Stimulated activated CD4-positive, alpha-beta T cell treated with anti-CD3 and anti-CD28 coated beads, Interleukin-12 subunit alpha, Interleukin-12 subunit beta, amount 100 ng/mL, for 48 hours (primary cell): ENCODE results near the gene HNRNPLL.

Experiments
- DNase-seq, 3 donors: peaks; one replicate each; pipeline ENCODE4 v3.0.0-alpha.2; 2020; ENCODE audit warnings: low read depth in 2 of 3, low spot score in 1 of 3

HNRNPLL gene

DNA sequence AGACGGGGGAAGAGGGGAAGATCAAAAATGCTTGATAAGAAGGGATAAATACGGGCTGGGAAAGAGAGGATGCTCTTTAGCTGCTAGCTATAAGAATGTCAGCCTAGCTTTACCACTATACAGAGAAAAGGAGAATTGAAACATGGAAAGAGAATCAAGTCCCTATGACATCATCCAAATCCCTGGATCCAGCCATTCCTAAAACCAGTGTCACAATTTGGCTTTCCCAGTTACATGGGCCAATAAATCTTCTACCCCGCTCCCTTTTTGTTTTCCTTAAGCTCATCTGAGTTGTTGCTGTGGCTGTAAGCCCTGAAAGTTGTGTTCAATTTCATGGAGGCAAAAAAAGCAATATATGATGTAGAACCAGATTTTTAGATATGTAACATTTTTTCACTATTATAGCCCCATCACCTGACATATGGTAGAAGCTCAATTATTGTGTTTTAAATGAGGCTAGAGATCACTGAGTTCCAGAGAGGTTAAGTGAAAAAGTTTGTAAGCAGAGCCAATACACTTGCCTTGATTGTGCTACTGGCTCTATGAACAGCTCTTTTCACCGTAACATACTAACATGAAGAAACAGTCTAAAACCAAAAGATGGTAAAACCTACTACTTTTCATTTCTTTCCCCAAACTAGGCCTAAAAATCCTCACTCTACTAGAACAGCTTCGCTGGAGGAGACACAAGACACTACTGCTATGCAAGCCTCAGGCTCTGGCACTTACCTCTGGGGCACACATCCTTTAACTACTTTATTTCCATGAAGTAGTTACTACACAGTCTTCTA, 4.3 kb downstream of the HNRNPLL start:
- no peak for DNase-seq

DNA sequence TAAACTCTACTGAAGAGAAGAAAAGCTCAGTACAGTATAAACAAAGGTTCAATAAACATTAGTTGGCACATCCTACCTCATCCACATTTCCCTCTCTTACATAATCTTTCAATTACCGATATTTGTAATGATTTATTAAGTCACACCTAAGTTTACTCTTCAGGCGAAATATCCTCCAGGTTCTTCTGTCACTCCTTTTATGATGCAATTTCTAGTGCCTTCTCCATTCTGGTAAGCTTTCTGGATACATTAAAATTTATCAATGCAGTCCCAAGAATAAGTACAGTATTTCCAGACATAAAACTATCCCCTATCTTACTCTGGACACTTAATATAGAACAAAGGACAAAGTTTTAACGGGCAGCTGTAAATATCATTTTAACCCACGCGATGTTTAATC, 5.6 kb downstream of the HNRNPLL start:
- DNase-seq: no peak

DNA sequence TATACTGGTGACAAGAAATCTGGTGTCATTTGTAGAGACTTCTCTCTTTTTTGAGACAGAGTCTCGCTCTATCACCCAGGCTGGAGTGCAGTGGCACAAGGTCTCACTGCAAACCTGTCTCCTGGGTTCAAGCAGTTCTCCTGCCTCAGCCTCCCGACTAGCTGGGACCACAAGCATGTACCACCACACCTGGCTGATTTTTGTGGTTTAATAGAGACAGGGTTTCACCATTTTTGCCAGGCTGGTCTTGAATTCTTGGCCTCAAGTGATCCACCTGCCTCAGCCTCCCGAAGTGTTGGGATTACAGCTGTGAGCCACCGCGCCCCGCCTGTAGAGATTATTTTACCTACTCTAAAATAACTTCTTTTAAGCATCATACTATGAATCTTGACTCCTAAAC, 6.5 kb downstream of the HNRNPLL start:
- no peak for DNase-seq

DNA sequence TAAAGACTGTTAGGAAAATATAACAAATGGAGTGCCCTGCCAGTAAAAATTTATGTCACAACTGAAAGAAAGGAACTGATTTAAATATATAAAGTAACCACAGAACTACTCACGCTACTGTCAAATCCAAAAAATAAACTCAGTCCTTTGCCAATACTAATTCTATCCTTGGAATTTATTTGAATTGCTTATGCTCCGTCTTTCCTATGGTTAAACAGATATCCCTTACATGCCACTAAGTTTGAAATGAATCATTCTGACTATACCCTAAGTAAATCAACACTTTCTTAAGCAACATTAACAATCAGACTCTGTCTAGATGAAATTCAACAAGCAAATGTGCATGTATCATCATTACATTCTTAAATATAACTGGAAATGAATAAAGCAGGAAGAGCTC, 9.8 kb downstream of the HNRNPLL start:
- DNase-seq: no peak

DNA sequence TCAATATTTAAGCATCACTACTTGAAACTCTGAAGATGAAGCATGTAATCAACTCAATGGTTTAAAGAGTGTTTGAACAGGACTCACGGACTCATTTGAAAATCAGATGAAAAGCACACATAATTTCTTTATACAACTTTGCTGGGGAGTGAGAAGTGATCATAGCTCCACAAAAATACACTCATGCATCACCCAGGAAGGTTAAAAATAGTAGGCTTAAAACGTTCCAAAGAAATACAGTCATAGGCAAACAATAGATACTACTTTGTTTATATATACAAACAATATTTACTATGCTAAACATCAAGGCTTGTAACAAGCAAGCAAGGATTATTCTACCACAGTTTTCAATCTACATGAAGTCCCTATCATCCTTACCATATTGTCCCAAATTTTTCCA, 11.6 kb downstream of the HNRNPLL start:
- no peak for DNase-seq

DNA sequence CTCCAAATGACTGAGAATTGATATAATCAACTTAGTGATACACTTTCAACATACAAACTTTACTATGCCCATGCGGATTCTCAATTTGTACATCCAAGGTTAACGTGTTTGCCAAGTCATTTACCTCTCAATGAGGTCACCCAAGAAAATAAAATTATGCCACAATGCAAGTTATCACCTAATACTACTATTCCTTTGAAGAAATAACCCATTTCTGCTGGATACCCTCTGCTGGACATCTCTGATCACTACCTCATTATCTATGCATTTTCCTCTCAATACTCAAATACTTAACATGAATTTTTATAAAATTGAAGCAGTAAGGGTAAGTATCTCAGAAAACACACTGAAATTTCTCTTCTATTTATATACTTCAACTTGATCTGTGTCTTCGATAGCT, 12.7 kb downstream of the HNRNPLL start:
- no peak for DNase-seq

DNA sequence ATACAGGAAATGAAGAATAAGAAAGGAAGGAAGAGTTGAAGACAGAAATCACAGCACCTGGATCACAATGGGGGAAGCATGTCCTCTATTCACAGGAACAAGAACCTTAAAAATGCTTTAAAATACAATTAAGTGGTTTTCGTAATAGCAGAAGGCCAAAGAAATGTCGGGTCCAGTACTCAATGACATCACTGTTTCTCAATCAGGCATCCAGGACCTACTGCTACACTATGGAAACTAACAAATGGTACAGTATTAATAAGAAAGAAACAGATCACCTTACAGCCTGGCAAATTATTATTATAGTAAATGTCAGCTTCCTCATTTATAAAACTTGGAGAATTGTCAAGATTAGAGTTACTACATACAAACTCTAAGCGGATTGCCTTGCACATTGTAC, 15.8 kb downstream of the HNRNPLL start:
- DNase-seq: no peak

DNA sequence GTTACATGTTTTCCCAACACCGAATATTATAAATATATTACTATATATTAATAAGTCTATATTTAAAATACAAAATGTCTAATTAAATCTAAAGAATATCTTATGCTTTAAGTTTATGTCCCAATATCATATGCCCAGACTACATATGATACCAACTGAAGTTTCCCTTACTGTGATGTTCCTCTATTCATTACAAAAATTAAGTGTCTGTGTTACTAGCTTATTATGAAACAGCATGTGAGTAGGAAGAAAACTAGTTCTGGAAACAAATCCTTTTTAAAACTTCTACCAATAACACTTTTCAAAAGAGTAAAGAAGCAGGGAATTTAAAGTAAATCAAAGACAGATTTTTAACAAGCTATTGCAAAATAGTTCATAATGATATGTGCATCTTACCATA, 17.8 kb downstream of the HNRNPLL start:
- no peak for DNase-seq

DNA sequence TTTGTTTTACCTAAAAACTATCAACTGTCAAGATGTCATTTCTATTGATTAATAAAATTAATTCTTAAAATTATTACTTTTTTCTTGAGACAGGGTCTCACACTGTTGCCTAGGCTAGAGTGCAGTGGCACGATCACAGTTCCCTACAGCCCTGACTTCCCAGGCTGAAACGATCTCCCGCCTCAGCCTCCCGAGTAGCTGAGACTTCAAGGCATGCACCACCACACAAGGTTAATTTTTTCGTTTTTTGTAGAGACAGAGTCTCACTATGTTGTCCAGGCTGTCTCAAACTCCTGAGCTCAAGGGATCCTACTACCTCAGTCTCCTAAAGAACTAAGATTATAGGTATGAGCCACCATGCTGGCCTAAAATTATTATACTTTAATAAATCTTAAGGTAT, 18.7 kb downstream of the HNRNPLL start:
- DNase-seq: no peak

DNA sequence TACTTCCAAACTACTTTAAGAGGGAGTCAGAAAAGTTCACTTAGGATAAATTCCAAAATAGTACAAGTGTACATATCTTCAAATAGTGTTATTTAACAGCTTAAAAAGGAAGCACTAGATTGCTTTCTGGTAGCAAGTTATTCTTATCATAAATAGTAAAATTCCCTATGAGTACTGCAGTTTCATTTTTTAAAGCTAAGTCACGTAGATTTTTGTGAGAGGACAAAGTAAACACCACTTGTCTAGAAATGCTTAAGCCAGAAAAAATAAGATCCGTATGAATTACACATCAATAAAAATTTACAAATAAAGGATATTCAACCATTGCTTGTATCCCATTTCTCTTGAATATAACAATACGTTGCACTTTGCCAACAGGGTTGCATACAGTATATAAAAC, 19.2 kb downstream of the HNRNPLL start:
- no peak for DNase-seq

DNA sequence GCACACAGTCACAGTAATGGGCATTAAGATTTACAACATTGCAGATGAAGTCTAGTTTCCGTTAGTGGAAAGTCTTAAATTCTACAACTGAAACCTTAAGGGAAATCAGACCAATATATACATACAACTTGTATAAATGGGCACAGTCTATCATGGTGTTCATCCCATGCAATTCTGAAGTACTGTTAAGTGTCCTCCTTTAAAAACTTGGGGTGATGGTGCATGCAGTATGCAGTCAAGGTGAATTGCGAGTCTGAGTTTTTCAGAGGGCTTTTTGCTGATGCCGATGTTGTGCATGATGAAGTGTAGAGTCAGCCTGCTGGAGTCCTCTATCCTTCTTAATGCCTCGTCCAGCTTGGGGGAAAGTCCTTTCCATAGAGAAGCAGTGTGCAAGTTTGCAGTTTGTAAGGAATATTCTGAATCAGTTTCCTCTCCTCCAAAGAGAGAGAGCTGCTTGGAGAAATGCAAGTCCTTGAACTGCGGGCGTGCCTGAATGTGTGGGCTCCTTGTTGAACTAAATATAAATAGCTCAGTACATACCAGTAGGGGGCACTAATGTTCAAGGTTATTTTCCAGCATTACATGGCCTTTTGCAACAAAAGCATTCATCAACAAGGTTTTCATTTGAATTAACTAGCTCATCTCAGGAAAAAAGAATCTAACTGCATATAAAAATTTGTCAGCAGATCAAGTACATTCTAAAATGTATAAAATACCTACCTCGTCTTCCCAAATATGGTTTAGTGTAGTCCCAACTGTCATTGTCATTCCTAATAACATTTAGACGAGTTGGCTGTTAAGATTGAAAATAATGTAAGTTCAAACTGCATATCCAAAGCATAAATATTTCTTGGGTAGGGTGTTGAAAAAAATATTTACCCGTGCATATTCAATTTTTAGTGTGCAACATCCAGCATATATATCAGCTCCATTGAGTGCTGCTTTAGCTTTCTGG, 21.3 kb downstream of the HNRNPLL start:
- DNase-seq: peak in 1 of 3 donors; percentile 60

DNA sequence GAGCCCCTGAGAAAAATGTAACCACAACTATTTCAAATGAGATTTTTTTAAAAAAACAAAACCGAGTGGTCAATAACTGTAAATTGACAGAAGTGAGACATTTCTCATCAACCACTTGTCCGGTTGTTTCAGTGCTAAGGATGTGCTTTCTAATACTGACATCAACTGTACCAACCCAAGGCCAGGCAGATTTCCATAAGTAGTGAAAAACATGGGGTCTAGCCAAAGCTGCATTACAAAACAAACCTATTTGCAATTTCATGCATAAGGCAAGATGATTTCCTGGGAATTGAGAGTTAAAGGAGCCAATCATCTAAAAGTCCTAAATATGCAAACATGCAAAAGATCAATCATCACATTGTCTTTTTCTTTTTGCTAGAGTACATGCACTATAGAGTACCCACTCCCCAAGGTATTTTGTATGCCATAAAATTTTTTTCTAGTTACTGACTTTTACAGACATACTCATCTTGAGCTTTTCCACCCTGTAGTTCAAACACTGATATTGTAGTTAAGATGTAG, 22.6 kb downstream of the HNRNPLL start:
- no peak for DNase-seq

DNA sequence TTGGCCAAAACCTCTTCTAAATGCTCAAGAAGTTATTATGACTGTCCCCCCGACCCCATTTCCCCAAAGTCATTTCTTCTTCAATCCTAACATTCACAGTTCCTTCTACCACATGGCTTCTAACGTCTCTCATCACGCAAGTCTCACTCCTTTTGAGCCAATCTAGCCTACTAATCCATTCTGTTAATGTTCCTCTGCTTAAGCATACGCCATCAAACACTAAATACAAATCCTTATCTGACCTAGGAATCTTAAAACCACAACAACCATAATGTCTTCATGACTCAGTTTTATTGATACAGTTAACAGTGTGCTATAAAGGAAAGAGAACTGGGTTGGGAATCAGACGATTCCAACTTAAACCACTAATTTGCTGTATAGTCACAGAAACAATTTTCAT, 23.9 kb downstream of the HNRNPLL start:
- no peak for DNase-seq

DNA sequence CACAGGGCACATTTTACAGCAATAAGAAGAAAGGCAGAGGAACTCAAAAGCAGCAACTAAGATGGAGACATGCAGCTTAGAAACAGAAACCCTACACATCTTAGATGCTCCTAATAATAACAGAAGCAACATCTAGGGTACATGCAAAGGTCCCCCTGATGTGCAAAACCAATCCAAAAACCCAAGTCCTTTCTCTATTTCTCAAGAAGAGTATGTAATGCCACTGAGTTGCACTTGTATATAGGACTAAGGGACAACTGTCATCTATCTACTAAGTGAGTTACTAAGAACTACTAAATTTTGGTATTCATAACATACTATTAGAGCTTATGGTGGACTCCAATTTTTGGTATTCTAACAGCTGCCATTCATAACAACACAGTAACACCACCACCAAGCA, 28.4 kb downstream of the HNRNPLL start:
- DNase-seq: no peak

DNA sequence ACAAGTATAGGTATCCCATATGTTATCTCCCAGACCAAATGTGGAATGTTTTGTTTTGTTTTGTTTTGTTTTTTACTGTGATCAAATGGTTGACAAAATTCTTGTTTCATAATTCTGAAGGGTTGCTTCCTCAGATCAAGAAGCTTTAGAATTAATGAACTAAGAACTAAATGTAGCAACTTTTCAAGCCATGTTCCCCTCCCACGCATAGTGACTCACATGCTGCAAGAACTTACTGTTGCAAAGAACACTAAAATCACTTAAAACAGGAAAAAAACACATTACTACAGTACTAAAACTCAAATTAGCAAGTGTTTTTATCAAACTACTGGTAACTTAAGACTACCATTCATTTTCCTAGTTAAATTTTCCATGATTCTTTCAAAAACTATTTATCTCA, 30.6 kb downstream of the HNRNPLL start:
- peak in 2 of 3 donors; percentile 23 to 56 for DNase-seq

DNA sequence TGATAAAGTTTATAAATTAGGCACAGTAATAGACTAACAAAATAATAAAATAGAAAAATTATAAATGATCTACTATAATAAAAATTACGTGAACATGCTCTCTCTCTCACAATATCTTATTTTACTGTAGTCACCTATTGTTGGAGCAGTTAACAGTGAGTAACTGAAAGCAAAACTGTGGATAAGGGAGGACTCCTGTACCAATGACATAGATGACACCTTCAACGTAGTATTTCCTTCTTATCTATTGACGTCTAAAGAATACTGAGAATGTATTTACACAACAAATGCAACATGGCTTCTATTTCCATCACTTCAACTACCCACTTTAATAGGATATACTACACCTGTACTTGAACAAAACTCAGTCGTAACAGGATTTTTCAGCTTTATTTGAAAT, 31.5 kb downstream of the HNRNPLL start:
- no peak for DNase-seq

DNA sequence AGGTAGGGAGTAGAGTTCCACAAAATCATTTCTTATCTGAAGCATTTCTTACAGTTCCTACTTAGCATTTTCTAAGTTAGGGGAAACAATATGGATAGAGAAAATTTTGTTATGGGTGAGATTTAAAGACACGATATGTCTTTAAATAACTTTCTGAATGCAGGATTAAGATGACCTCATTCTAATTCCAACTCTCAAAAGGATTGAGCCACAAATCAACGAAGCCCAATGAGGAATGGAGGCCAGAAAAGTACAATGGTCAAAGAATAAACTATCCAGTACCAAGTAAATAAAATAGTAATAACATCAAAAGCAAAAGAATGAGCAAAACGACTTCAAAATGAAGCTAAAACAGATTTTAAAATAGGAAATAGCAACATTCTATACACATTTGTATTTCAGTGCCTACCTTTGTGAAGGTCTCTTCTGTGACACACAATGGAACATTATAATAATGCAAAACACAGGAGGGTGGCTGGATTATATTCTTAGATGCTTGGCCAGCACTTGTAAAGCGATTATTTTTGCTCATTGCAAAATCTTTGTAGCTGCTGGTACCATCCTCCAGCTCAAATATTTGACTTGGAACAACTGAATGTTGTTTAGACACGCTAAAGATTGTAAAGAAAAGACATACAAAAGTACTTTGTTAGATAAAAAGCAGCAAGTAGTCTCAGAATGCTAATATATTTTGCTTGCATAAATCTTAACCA, 33.8 kb downstream of the HNRNPLL start:
- DNase-seq: no peak

DNA sequence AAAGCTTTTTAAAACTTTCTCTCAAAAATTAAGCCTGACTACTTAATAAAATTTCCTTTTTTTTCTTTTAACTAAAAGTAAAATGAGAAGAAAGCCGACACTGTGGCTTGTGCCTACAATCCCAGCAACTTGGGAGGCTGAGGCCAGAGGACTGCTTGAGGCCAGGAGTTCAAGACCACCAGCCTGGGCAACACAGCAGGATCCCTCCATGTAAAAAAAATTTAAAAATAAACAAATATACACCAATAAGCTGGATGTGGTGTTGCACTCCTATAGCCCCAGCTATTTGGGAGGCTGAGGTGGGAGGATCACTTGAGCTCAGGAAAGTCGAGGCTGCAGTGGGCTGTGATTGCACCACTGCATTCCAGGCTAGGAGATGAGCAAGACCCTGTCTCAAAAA, 37.4 kb downstream of the HNRNPLL start:
- DNase-seq: no peak

DNA sequence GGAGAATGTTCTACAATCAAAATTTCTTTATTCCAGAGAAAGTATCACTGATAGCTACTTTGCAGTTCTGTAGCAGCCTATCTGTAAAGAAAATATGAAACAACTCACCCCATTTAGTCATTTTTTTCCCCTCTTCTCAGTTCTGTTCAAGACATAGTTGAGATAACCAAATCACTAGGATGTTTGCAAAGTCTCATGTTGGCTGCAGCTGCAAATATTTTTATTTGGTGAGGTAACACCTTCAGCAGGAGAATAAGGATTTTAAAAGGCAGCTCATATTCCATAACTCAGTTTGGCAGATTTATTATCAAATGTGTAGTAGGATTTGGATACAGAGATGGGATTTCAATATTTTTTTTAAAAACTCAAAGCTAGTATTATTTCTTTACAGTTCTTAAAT, 41.0 kb downstream of the HNRNPLL start:
- no peak for DNase-seq

DNA sequence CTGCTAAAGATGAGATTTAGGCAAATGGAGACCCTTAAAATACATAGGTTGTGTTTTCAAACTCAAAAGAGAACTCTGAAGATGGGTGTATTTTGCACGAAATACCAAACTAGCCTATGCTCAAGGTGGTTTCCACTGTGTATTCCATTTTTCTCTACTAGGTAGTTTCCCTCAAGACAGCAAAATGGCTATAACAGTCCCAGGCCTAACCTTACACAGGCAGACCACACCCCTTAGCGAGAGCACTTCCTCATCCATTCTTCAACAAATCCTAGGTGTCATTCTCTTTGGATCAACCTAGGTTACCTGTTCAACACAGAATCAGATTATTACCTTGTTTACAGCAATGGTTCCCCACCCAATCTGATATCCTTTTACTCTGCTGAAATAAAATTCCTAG, 42.6 kb downstream of the HNRNPLL start:
- no peak for DNase-seq

DNA sequence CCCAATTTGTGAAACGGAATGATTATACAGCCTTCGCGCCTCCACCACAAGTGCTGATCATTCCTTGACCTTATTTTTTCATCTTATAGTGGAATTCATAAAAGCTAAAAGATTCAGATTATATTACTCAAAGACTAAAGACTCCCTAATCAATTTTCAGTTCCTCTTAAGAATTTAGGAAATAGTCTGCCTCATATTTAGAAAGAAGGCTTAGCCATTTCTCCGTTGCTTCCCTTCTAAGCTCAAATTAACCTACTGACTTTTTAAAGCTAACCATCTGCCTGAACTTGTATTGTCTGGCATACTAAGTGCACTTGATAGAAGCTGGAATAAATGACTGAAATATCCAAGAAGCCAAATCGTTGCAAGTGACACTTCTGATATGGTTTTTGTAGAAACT, 44.7 kb downstream of the HNRNPLL start:
- DNase-seq: no peak
